ENCODE results near the gene NDUFV2. TPM values are rescaled to one million over a fixed set of nuclear protein-coding genes. Genes with fewer than 3 reads are reported as not detected.
A peak's percentile ranks its signal among the peaks of the same experiment; 100 is the strongest.

Gene NDUFV2
- total RNA-seq, 2 donors from 2014 or later: 311 to 402 TPM

DNA sequence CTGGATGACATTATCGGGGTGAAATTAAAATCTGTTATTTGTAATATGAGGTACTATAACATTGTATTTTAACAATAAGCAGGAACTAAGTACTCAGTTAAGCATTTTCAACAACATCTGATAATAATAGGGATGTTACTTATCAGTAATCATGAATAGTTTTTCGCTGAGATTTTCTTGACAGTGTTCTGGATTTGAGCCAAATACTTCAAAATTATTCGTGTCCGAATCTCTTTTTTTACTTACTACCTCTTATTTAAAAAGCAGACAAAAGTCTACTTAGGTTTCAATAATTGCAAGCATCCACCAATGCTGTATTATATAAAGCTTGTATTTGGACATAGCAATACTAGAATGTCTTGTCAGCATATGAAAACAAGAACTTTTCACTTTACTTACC lies 27.7 kb downstream of the NDUFV2 start:
- H3K27ac Mint-ChIP-seq: peak overlapping the region in 1 of 2 donors; percentile 14
- no peak for DNase-seq (ENCODE audit: low spot score in 2 of 2)
- ATAC-seq: no peak
- no peaks in the 10 kb centered on the region for H3K9me3 Mint-ChIP-seq
- H3K36me3 Mint-ChIP-seq: peaks cover 0 to 59% of the 10 kb centered on the region in 2 donors

DNA sequence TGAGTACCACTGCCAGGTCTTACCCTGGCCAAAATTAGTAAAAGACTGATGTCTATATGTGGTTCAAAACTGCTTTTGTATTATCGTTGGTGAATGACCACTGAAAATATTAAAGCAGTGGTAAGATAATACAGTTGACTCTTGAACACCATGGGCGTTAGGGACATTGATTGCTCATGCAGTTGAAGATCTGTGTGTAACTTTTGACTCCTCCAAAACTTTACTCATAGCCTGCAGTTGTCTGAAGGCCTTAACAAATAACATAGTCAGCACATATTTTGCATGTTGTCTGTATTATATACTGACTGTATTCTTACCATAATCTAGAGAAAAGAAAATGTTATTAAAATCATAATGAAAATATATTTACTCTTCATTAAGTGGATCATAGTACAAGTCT lies 28.3 kb downstream of the NDUFV2 start:
- ATAC-seq (no peak), DNase-seq (ENCODE audit: low spot score in 2 of 2) (no peak)
- Mint-ChIP-seq H3K9me3 (no peaks in the 10 kb centered on the region), H3K36me3 (peaks cover 5 to 53% of the 10 kb centered on the region in 2 donors), H3K27ac (no peak overlapping the region)

DNA sequence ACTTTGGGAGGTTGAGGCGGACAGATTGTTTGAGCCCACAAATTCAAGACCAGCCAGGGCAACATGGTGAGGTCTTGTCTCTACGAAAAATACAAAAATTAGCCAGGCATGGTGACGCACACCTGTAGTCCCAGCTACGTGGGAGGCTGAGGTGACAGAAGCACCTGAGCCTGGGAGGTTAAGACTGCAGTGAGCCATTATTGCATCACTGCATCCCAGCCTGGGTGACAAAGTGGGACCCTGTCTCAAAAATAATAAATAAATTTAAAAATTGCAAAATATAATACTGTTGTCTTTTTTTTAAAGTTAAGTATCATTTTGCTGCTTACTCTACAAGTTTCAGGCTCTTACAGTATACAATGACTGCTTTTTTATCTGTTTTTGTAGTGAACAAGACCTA lies 30.1 kb downstream of the NDUFV2 start:
- H3K36me3 Mint-ChIP-seq: peaks cover 16 to 41% of the 10 kb centered on the region in 2 donors
- ATAC-seq: no peak
- peak overlapping the region; percentile 42 to 69 for H3K27ac Mint-ChIP-seq
- no peaks in the 10 kb centered on the region for H3K9me3 Mint-ChIP-seq
- no peak for DNase-seq (ENCODE audit: low spot score in 2 of 2)

DNA sequence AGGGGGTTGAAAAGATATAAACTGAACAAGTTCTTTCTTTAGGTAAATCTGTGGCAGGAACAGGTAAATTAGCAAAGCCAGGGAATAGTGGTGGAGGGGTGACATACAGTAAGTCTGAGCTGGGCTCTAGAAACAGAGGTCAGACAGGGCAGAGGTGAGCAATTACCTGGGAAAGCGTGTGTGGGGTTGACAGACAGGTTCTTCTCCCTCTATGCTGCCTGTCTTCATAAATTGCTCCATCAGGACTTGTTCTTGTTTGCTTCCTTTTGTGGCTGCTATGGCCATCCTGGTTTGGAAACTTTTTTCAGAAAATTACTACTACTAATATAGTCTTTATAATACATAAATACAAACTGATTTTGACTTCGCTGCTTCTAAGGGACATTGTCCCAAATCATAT lies 30.7 kb downstream of the NDUFV2 start:
- Mint-ChIP-seq H3K36me3 (peaks cover 22 to 36% of the 10 kb centered on the region in 2 donors), H3K27ac (peak overlapping the region; percentile 22 to 42), H3K9me3 (no peaks in the 10 kb centered on the region)
- ATAC-seq (no peak), DNase-seq (ENCODE audit: low spot score in 2 of 2) (no peak)

GRCh38 chr18:9135081-9135911 lies 32.8 kb downstream of the NDUFV2 start:
- Mint-ChIP-seq H3K27ac (peak overlapping the region; percentile 97 to 98), H3K36me3 (peaks cover 27 to 31% of the 10 kb centered on the region in 2 donors), H3K9me3 (no peaks in the 10 kb centered on the region)
- DNase-seq (ENCODE audit: low spot score in 2 of 2): no peak
- ATAC-seq: no peak

DNA sequence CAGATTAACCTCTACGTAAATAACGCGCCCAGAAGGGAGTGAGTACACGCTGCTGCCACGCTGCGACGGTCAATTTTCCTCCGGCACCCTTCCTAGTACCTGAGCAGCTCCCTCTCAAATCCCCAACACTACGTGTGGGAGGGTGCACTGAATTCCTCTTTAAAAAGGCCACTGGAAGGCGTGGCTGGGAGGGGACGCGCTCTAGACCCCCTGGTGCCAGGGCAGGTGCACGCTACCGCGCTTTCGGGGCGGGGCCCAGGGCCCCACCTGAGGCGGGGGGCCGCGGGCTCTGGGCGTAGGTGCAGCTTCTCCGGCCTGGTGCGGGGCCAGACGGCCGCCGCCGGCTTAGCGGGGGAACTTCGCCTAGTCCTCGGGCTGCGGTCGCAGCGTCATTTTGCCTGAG lies 33.4 kb downstream of the NDUFV2 start:
- DNase-seq (ENCODE audit: low spot score in 2 of 2) (no peak), ATAC-seq (peak in 1 of 2 donors; percentile 23)
- Mint-ChIP-seq H3K9me3 (no peaks in the 10 kb centered on the region), H3K27ac (peak overlapping the region; percentile 97 to 98), H3K36me3 (peaks cover 22 to 31% of the 10 kb centered on the region in 2 donors)

DNA sequence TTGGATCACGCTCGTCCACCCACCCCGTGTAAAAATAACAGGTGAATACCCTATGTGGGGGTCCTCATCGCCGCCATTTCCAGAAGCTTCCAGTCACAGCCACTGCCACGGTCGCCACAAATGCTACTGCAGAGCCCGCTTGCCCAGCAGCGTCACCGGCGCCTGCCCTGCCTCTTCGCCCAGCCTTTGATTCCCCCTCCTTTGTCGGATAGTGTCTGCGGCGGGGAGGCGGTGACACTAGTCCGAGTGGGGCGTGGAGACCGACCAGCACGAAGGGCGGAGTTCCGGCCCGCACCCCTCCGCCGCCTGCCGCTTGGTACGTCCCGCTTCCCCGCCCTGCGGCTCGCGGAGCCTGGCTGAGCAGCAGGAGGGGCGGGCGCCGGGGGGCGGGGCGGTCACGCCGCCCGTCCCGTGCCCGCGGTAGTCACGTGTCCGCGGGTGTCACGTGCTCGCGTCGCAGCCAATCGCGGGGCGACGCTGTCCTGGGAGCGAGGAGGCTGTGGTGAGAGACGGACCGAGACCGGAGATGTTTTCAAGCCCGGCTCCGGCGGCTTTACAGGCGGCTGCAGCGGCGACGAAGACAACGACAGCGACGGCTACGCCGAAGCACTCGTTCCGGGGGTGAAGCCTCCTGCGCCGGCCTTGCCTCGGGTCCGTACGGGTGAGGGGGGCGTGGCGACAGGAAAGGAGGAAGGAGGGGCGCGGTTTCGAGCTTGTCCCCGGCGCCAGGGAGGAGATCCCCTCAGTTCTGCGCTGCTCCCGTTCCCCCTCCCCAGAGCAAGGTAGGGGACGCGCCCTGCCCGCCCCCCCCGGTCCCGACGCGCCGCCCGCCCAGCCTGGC lies 34.0 kb downstream of the NDUFV2 start, which contains the start of gene ANKRD12:
Gene ANKRD12, plus strand, starts transcription at position 467 of the 841 bp plus-strand sequence. CDS start 45,652 bp downstream, outside the sequence.
- ATAC-seq: peak; percentile 77 to 79
- H3K27ac Mint-ChIP-seq: peak within 1 kb of the TSS; percentile 97 to 99
- H3K9me3 Mint-ChIP-seq: no peaks in the 10 kb centered on the region
- H3K36me3 Mint-ChIP-seq: peaks cover 20 to 31% of the 10 kb centered on the region in 2 donors
- DNase-seq (ENCODE audit: low spot score in 2 of 2): peak; percentile 97 to 99

DNA sequence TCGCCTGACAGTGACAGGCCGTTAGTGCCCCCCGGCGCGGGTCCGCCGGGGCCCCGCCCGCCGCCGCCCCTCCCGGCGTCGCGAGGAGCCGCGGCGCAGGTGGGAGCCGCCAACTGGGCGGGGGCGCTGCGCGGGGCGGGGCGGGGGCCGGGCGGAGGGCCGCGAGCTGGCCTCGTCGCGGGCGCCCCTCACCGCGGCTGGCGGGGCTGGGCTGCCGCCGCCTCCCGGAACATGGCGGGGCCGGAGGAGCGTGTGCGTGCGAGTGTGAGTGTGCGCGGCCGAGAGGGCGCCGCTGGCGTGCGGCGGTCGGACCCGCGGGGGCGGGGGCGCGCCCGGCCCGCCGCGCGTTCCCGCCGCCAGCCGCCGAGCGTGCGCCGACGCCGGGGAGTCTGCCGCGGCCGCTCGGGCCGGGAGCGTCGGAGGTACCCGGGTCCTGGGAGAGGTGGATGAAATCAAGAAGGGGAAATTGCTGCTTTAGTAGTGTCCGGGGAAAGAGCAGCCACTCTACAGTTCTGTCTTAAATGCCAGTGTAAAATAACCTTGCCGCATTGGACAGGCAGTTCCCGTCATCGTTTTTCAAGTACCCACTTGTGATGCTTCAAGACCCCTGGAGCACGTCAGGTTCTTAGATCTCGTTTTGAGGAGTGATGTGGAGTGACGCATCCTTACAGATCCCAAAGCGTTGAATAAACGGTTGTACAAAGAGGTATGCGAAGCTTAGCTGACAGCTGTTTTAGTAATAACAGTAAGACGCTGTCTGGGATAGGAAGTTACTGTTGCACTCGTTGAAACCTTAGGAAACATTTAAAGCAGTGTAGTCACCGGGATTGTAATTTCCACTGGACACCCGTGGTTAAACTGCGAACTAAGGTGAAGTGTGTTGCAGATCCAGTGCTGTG lies 34.9 kb downstream of the NDUFV2 start:
- H3K36me3 Mint-ChIP-seq: peaks cover 17 to 31% of the 10 kb centered on the region in 2 donors
- H3K27ac Mint-ChIP-seq: peak overlapping the region; percentile 96 to 97
- no peaks in the 10 kb centered on the region for H3K9me3 Mint-ChIP-seq
- ATAC-seq (peak; percentile 52 to 56), DNase-seq (ENCODE audit: low spot score in 2 of 2) (peak; percentile 68 to 78)

DNA sequence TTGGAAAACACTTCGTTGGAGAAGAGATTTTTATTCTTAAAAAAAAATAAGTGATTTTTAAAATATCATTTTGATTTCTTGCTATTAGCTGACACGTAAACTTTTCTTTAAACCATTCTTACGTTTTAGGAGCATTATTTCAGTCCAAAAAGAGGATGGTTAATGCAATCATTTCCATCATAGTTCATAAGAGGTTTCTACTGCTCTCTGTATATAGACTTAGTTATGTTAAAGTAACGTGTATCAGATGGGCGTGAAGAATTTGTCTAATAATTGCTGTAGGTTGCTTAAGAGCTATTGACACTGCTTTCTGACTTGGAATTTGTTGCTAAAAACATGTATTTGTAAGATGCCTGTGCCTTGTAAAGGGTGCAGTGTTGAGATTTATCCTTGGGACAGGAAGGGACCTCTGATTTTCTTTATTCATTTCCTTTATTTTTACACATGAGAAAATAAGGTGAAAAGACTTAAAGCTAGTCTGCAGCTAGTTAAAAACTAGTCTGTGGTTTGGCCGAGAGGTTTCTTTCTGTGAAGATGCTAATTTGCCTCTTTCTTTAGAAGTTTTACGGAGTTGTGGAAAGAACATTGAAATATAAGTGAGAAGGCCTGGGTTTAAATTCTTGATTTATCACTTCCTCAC lies 37.0 kb downstream of the NDUFV2 start:
- no peak for ATAC-seq
- Mint-ChIP-seq H3K9me3 (no peaks in the 10 kb centered on the region), H3K27ac (peak overlapping the region; percentile 95 to 96), H3K36me3 (peaks cover 26 to 31% of the 10 kb centered on the region in 2 donors)
- DNase-seq (ENCODE audit: low spot score in 2 of 2): no peak

GRCh38 chr18:9140381-9140780 lies 37.9 kb downstream of the NDUFV2 start:
- no peak for ATAC-seq
- no peak for DNase-seq (ENCODE audit: low spot score in 2 of 2)
- H3K27ac Mint-ChIP-seq: peak overlapping the region; percentile 95 to 96
- H3K9me3 Mint-ChIP-seq: no peaks in the 10 kb centered on the region
- peaks cover 26 to 30% of the 10 kb centered on the region in 2 donors for H3K36me3 Mint-ChIP-seq

DNA sequence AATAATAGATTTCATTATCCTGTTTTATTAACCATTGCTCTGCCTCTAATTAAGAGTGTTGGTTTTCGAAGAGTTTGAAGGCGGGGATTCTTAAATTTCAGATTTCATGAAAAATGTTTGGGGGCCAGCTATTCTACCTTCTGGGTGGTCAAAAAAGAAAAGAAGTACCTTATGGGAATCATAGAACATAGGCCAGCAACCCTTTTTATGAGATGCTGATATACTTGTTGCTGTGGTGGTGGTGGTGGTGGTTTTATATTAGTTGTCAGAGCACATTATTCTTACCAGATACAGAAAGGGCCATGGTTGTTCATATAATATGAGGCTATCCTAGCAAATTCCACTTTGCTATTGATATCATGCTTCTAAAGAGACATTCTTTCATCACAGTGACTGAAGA lies 38.5 kb downstream of the NDUFV2 start:
- DNase-seq (ENCODE audit: low spot score in 2 of 2) (no peak), ATAC-seq (no peak)
- H3K27ac Mint-ChIP-seq: peak overlapping the region; percentile 95 to 96
- H3K9me3 Mint-ChIP-seq: no peaks in the 10 kb centered on the region
- H3K36me3 Mint-ChIP-seq: peaks cover 25 to 26% of the 10 kb centered on the region in 2 donors

DNA sequence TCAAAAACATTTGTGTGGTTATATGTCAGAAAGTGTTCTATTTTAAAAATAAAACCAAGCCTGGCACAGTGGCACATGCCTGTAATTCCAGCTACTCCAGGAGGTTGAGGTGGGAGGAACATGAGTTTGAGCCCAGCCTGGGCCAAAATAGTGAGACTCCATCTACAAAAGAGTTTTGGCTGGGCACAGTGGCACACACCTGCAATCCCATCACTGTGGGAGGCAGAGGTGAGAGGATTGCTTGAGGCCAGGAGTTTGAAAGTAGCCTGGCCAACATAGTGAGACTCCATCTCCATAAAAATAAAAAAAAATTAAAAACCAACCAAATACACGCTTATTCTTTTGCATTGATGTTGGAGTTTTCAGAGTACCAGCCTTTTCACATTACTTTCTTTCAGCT lies 43.7 kb downstream of the NDUFV2 start:
- Mint-ChIP-seq H3K27ac (peak overlapping the region; percentile 55 to 57), H3K36me3 (peaks cover 0 to 15% of the 10 kb centered on the region in 2 donors), H3K9me3 (no peaks in the 10 kb centered on the region)
- no peak for DNase-seq (ENCODE audit: low spot score in 2 of 2)
- no peak for ATAC-seq

- Mint-ChIP-seq H3K27ac (peak overlapping the region; percentile 18 to 74), H3K36me3 (peaks cover 0 to 8% of the 10 kb centered on the region in 2 donors), H3K9me3 (no peaks in the 10 kb centered on the region)
- ATAC-seq (peak; percentile 49 to 53), DNase-seq (ENCODE audit: low spot score in 2 of 2) (no peak)
These were observed 45.1 kb downstream of the NDUFV2 start for GRCh38 chr18:9147440-9148202.

- no peaks in the 10 kb centered on the region for H3K9me3 Mint-ChIP-seq
- no peak for DNase-seq (ENCODE audit: low spot score in 2 of 2)
- no peak for ATAC-seq
- peaks cover 0 to 5% of the 10 kb centered on the region in 2 donors for H3K36me3 Mint-ChIP-seq
- H3K27ac Mint-ChIP-seq: peak overlapping the region in 1 of 2 donors; percentile 11
These were observed 45.7 kb downstream of the NDUFV2 start for GRCh38 chr18:9148203-9148552.

DNA sequence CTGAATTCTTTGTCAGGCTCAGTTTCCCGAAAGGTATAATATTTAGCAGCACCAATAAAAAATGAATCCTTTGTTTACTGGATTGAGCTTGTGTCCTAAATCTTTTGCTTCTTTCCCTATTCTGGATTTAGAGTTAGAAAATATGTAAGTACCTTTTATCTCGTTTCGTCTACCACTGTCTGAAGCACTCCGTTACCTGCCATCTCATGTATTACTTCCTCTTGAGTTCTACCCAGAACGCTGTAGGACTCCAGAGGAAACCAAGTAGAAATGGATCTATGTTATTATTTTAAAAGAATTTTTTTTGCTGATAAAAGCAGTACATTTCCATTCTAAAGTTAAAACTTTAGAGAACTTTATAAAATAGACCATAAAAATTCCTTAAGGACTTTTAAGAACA lies 47.6 kb downstream of the NDUFV2 start:
- H3K27ac Mint-ChIP-seq: no peak overlapping the region
- H3K36me3 Mint-ChIP-seq: peaks cover 0 to 12% of the 10 kb centered on the region in 2 donors

More for the DNA sequence above, 47.6 kb downstream of the NDUFV2 start:
- H3K9me3 Mint-ChIP-seq: no peaks in the 10 kb centered on the region
- DNase-seq (ENCODE audit: low spot score in 2 of 2) (no peak), ATAC-seq (no peak)

Measured in activated naive CD4-positive, alpha-beta T cell treated with anti-CD3 and anti-CD28 coated beads, Interleukin-2, amount 50 U/mL, for 72 hours (primary cell).